CD8-positive, alpha-beta memory T cell (primary cell): ENCODE data around the gene LCE2B. TPM values are rescaled to one million over a fixed set of nuclear protein-coding genes. Genes with fewer than 3 reads are reported as not detected.
"Not testable (repeated sequence)": the region's sequence is repeated elsewhere in the genome, so short reads cannot be mapped to it uniquely, and the experiment has no call there.

Source experiments
- CTCF ChIA-PET: fragments of 350-600 bp; sonication (Branson Sonifier 250); formaldehyde crosslinking; loops from one replicate; lab custom pipeline; 2021; ENCODE audit warnings: antibody characterized with exemption; lab: Charles Lee
- POLR2A ChIA-PET: fragments of 350-600 bp; sonication (Branson Sonifier 250); formaldehyde crosslinking; loops from one replicate; lab custom pipeline; 2021; ENCODE audit warnings: antibody characterized with exemption; lab: Charles Lee
- DNase-seq, 5 donors: peaks; one replicate each; pipeline versions ENCODE4 v3.0.0 to v3.0.0-alpha.2; 2020 to 2022; ENCODE audit warnings: mixed read lengths in 1 of 5
- H3K27ac ChIP-seq: one replicate; pipeline ENCODE4 v1.7.0; 2013; ENCODE audit warnings: low read depth, mild to moderate bottlenecking, low read length, moderate library complexity
- H3K27me3 ChIP-seq: 2 replicates; pipeline ENCODE4 v1.7.0; 2013; ENCODE audit warnings: low read length, mild to moderate bottlenecking; ENCODE audit not compliant: insufficient read depth, poor library complexity, severe bottlenecking
- H3K36me3 ChIP-seq: 2 replicates; pipeline ENCODE4 v1.7.0; 2013; ENCODE audit warnings: mild to moderate bottlenecking, low read length, moderate library complexity; ENCODE audit not compliant: insufficient read depth
- H3K4me1 ChIP-seq: 2 replicates; pipeline ENCODE4 v1.7.0; 2013; ENCODE audit warnings: mild to moderate bottlenecking, low read length, moderate library complexity; ENCODE audit not compliant: insufficient read depth
- H3K4me3 ChIP-seq: 2 replicates; pipeline ENCODE4 v1.7.0; 2013; ENCODE audit warnings: mild to moderate bottlenecking, low read length
- H3K9me3 ChIP-seq: 2 replicates; pipeline ENCODE4 v1.7.0; 2013; ENCODE audit warnings: mild to moderate bottlenecking, low read length
- H3K27ac Mint-ChIP-seq, 8 donors: one replicate each; pipeline ENCODE4 v1.8.0; 2020 to 2021; ENCODE audit warnings: mixed read lengths in 8 of 8, mild to moderate bottlenecking in 6 of 8, inconsistent platforms in 3 of 8, moderate library complexity in 3 of 8
- H3K27me3 Mint-ChIP-seq, 2 donors: one replicate each; pipeline ENCODE4 v1.8.0; 2020 to 2021; ENCODE audit warnings: mixed read lengths in 2 of 2, mild to moderate bottlenecking in 1 of 2, moderate library complexity in 1 of 2
- H3K36me3 Mint-ChIP-seq, 3 donors: one replicate each; pipeline ENCODE4 v1.8.0; 2020 to 2021; ENCODE audit warnings: mixed read lengths in 3 of 3, inconsistent platforms in 1 of 3, mild to moderate bottlenecking in 1 of 3
- H3K4me1 Mint-ChIP-seq, 3 donors: one replicate each; pipeline ENCODE4 v1.8.0; 2020 to 2021; ENCODE audit warnings: mixed read lengths in 3 of 3, inconsistent platforms in 1 of 3, mild to moderate bottlenecking in 1 of 3
- H3K4me3 Mint-ChIP-seq, 7 donors: one replicate each; pipeline ENCODE4 v1.8.0; 2020 to 2021; ENCODE audit warnings: mixed read lengths in 7 of 7, mild to moderate bottlenecking in 6 of 7, moderate library complexity in 4 of 7, inconsistent platforms in 2 of 7
- H3K9me3 Mint-ChIP-seq, 5 donors: one replicate each; pipeline ENCODE4 v1.8.0; 2020 to 2022; ENCODE audit warnings: mixed read lengths in 5 of 5, mild to moderate bottlenecking in 3 of 5, moderate library complexity in 2 of 5, inconsistent platforms in 1 of 5
- polyA plus RNA-seq: library from polyadenylated mRNA; unstranded; fragments of 300-500 nt; fragmentation: Illumina TruSeq; gene quantifications from one replicate; pipeline ENCODE4 v1.2.3, GENCODE V29; 2021
- total RNA-seq, 2 experiments: library from RNA; stranded (reverse); gene quantifications; one replicate each; pipeline ENCODE4 v1.2.3, GENCODE V29; 2021

Gene LCE2B
- total RNA-seq = not detected
- polyA plus RNA-seq = not detected

- H3K27ac ChIP-seq, H3K4me3 ChIP-seq, H3K36me3 Mint-ChIP-seq, H3K36me3 ChIP-seq, H3K4me3 Mint-ChIP-seq, H3K27ac Mint-ChIP-seq, H3K4me1 ChIP-seq, H3K4me1 Mint-ChIP-seq, H3K9me3 ChIP-seq, DNase-seq, POLR2A ChIA-PET, H3K9me3 Mint-ChIP-seq, H3K27me3 ChIP-seq, CTCF ChIA-PET: not testable (repeated sequence)
- H3K27me3 Mint-ChIP-seq = peaks cover 20 to 44% of the 10 kb centered on the region in 2 donors
Measured at GRCh38 chr1:152685823-152686222, at the start of gene LCE2B. TSS of gene LCE2B (plus strand) at chr1:152686123. CDS start at chr1:152686844, 721 bp downstream.

- Mint-ChIP-seq H3K9me3 (peaks cover 0 to 4% (median 1%) of the 10 kb centered on the region in 5 donors), H3K36me3 (no peaks in the 10 kb centered on the region), H3K4me3 (no peak overlapping the region), H3K4me1 (no peaks in the 10 kb centered on the region), H3K27me3 (peaks cover 7 to 20% of the 10 kb centered on the region in 2 donors), H3K27ac (no peak overlapping the region)
- no peak for DNase-seq
- Histone ChIP-seq H3K36me3 (no peaks in the 10 kb centered on the region), H3K4me1 (no peaks in the 10 kb centered on the region), H3K27ac (no peak overlapping the region), H3K27me3 (no peaks in the 10 kb centered on the region), H3K9me3 (no peaks in the 10 kb centered on the region), H3K4me3 (no peak overlapping the region)
- POLR2A ChIA-PET = no interaction called here
- CTCF ChIA-PET = interaction anchor here (1.2 kb wide), 1 partner anchor 14 kb away, joined by 4 read pairs; no protein-coding TSS in a partner anchor
Measured at GRCh38 chr1:152640351-152640750, 45.6 kb upstream of the LCE2B start.

GRCh38 chr1:152643945-152644344 is 42.0 kb upstream of the LCE2B start:
- H3K4me3 Mint-ChIP-seq = no peak overlapping the region
- H3K4me1 Mint-ChIP-seq = no peaks in the 10 kb centered on the region
- no peak overlapping the region for H3K27ac Mint-ChIP-seq
- Histone ChIP-seq H3K4me3 (no peak overlapping the region), H3K9me3 (no peaks in the 10 kb centered on the region), H3K27me3 (no peaks in the 10 kb centered on the region), H3K36me3 (no peaks in the 10 kb centered on the region), H3K27ac (no peak overlapping the region), H3K4me1 (no peaks in the 10 kb centered on the region)
- no peaks in the 10 kb centered on the region for H3K36me3 Mint-ChIP-seq
- peaks cover 0 to 4% (median 0%) of the 10 kb centered on the region in 5 donors for H3K9me3 Mint-ChIP-seq
- peaks cover 10 to 38% of the 10 kb centered on the region in 2 donors for H3K27me3 Mint-ChIP-seq
- no peak for DNase-seq
- POLR2A ChIA-PET = no interaction called here
- CTCF ChIA-PET = no interaction called here

DNA sequence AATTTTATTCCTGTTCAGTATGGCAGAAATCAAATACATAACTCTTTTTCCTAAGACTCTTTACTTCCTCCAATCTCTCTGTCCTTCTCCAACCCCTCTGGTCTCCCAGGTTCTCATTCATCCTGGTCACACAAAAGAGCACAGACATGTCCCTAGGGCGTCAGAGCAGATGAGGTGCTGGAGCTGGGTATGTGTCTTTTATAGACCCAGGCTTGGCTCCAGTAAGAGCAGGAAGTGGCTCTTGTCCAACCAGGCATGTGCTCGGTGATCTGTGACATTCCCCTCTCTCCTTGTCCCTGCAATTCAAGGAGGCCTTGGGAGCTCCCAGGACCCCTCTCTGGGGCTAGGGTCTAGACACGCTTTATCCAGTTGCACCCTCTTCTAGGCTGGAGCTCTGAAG is 40.8 kb upstream of the LCE2B start:
- H3K4me1 Mint-ChIP-seq = no peaks in the 10 kb centered on the region
- DNase-seq = no peak
- Histone ChIP-seq H3K27ac (no peak overlapping the region), H3K27me3 (no peaks in the 10 kb centered on the region), H3K4me1 (no peaks in the 10 kb centered on the region), H3K4me3 (no peak overlapping the region), H3K36me3 (no peaks in the 10 kb centered on the region), H3K9me3 (no peaks in the 10 kb centered on the region)
- H3K27ac Mint-ChIP-seq = no peak overlapping the region
- no peaks in the 10 kb centered on the region for H3K36me3 Mint-ChIP-seq
- CTCF ChIA-PET = no interaction called here
- peaks cover 10 to 50% of the 10 kb centered on the region in 2 donors for H3K27me3 Mint-ChIP-seq
- POLR2A ChIA-PET = no interaction called here
- no peak overlapping the region for H3K4me3 Mint-ChIP-seq
- H3K9me3 Mint-ChIP-seq = peaks cover 0 to 2% (median 0%) of the 10 kb centered on the region in 5 donors

- Mint-ChIP-seq H3K9me3 (peaks cover 0 to 2% (median 0%) of the 10 kb centered on the region in 5 donors), H3K27me3 (peaks cover 14 to 61% of the 10 kb centered on the region in 2 donors), H3K36me3 (no peaks in the 10 kb centered on the region), H3K27ac (no peak overlapping the region), H3K4me3 (no peak overlapping the region), H3K4me1 (no peaks in the 10 kb centered on the region)
- ChIA-PET POLR2A (no interaction called here), CTCF (no interaction called here)
- H3K36me3 ChIP-seq = no peaks in the 10 kb centered on the region
- no peak overlapping the region for H3K4me3 ChIP-seq
- H3K4me1 ChIP-seq = no peaks in the 10 kb centered on the region
- no peaks in the 10 kb centered on the region for H3K27me3 ChIP-seq
- no peak for DNase-seq
- H3K27ac ChIP-seq = no peak overlapping the region
- H3K9me3 ChIP-seq = no peaks in the 10 kb centered on the region
Measured at GRCh38 chr1:152646656-152647055, 39.3 kb upstream of the LCE2B start.

DNA sequence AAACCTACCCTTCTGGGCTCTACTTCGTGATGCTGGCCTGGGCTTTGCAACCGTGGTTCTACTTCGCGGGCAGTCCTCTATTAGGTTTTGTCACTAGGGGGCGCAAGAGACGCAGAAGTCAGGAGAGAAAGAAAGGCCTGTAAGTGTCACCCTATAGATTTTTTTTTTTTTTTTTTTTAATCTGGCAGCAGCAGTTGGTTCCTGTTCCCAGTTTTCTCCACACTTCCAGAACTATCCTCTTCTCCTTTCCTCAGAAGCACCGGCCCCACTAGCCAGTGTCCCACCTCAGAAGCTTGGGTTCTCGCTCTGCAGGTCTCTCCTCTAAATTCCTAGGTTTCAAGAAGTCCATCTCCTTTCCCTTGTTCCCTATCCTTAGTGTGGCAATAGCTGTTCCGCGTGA is 31.8 kb upstream of the LCE2B start:
- H3K36me3 ChIP-seq = no peaks in the 10 kb centered on the region
- Mint-ChIP-seq H3K36me3 (no peaks in the 10 kb centered on the region), H3K4me3 (no peak overlapping the region), H3K4me1 (peaks cover 2 to 5% (median 4%) of the 10 kb centered on the region in 3 donors), H3K9me3 (no peaks in the 10 kb centered on the region), H3K27ac (peak overlapping the region in 1 of 8 donors; percentile 12), H3K27me3 (peaks cover 6 to 27% of the 10 kb centered on the region in 2 donors)
- POLR2A ChIA-PET = no interaction called here
- H3K27me3 ChIP-seq = no peaks in the 10 kb centered on the region
- DNase-seq = peak in 3 of 5 donors; percentile 15 to 57 (median 19)
- no peaks in the 10 kb centered on the region for H3K9me3 ChIP-seq
- no peaks in the 10 kb centered on the region for H3K4me1 ChIP-seq
- no peak overlapping the region for H3K4me3 ChIP-seq
- CTCF ChIA-PET = interaction anchor here (0.7 to 1.7 kb wide), 3 partner anchors 14 to 29 kb away, joined by 3 to 4 read pairs (median 3); no protein-coding TSS in a partner anchor
- no peak overlapping the region for H3K27ac ChIP-seq

DNA sequence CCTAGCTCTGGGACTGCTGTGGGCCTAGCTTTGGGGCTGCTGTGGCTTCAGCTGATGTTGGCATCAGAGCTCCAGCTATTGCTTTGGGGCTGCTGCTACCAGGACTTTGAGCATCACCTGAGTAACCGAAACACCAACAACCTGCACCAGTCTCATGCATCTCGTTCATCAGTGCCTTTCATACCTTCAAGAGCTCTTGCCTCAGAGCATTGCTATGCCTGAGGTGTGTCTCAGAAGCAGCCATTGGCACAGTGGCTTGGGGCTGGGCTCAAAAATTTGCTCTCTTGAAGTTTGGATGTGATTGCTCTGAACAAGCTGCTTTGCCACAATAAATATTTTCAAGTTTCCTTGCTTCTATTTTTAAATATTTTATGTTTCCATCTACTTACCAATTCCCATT is 29.5 kb upstream of the LCE2B start:
- no peak overlapping the region for H3K4me3 Mint-ChIP-seq
- Histone ChIP-seq H3K4me3 (no peak overlapping the region), H3K36me3 (no peaks in the 10 kb centered on the region), H3K4me1 (no peaks in the 10 kb centered on the region), H3K9me3 (no peaks in the 10 kb centered on the region), H3K27ac (no peak overlapping the region), H3K27me3 (no peaks in the 10 kb centered on the region)
- no peaks in the 10 kb centered on the region for H3K36me3 Mint-ChIP-seq
- DNase-seq = no peak
- H3K27ac Mint-ChIP-seq = no peak overlapping the region
- CTCF ChIA-PET = no interaction called here
- H3K9me3 Mint-ChIP-seq = no peaks in the 10 kb centered on the region
- peaks cover 6 to 9% of the 10 kb centered on the region in 2 donors for H3K27me3 Mint-ChIP-seq
- peaks cover 2 to 5% (median 4%) of the 10 kb centered on the region in 3 donors for H3K4me1 Mint-ChIP-seq
- POLR2A ChIA-PET = no interaction called here

DNA sequence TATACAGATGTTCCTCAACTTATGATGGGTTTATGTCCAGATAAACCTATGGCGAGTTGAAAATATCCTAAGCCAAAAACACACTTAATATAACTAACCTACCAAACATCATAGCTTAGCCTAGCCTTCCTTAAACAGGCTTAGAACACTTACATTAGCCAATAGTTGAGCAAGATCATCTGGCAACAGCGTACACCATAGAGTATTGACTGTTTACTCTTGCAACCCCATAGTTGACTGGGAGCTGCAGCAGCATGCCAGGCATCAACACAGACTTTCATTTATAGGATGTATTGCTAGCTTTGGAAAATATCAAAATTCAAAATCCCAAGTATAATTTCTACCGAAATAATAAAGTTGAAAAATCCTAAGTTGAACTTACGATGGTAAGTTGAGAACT is 28.2 kb upstream of the LCE2B start:
- Mint-ChIP-seq H3K27ac (no peak overlapping the region), H3K9me3 (no peaks in the 10 kb centered on the region), H3K36me3 (no peaks in the 10 kb centered on the region), H3K4me1 (peaks cover 2 to 5% (median 4%) of the 10 kb centered on the region in 3 donors), H3K27me3 (peaks cover 6 to 15% of the 10 kb centered on the region in 2 donors), H3K4me3 (no peak overlapping the region)
- H3K27ac ChIP-seq = no peak overlapping the region
- no peaks in the 10 kb centered on the region for H3K9me3 ChIP-seq
- H3K4me3 ChIP-seq = no peak overlapping the region
- ChIA-PET POLR2A (no interaction called here), CTCF (interaction anchor here (1.1 kb wide), 1 partner anchor 9 kb away, joined by 3 read pairs; no protein-coding TSS in a partner anchor)
- H3K27me3 ChIP-seq = no peaks in the 10 kb centered on the region
- H3K36me3 ChIP-seq = no peaks in the 10 kb centered on the region
- no peak for DNase-seq
- H3K4me1 ChIP-seq = no peaks in the 10 kb centered on the region
